ENCODE data around the gene CHRNA1.

The CHRNA1 gene

GRCh38 chr2:174726212-174726611, 38.1 kb downstream of the CHRNA1 start:
- H3K4me3 ChIP-seq (replicated peaks; ENCODE audit: low read depth, low read length), result no peak overlapping the region
- TF ChIP-seq CTCF (IDR thresholded peaks at IDR 0.05; ENCODE audit: low read length, missing control alignments), result no peak
- no peak for DNase-seq (ENCODE audit: low read depth)

DNA sequence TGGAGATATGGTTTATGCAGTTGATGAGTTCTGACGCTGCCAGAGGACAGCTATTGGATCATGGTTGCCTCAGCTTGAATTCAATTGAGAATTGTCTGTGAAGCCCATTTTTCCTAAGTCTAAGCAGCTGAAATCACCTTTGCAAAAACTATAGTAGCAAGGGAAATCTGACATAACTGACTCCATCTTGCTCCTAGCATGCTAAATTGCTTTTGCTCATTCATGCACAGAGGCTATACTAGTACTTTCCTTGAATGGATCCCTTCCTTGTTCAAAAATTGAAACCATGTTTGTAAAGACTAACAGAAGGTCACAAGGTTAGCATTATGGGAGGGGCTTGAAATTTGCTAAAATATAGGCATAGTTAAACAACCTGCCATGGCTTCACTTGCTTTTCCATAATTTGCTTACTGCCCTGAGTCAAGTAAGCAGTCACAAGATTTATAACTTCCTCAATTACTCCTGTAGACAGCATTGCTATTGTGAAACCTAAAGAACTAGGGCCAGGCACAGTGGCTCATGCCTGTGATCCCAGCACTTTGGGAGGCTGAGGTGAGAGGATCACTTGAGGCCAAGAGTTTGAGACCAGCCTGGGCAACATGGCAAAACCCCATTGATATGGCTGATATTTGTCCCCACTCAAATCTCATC, 41.2 kb downstream of the CHRNA1 start:
- no peak overlapping the region for H3K4me3 ChIP-seq (replicated peaks; ENCODE audit: low read depth, low read length)
- no peak for TF ChIP-seq CTCF (IDR thresholded peaks at IDR 0.05; ENCODE audit: low read length, missing control alignments)

GRCh38 chr2:174719016-174719415, 45.3 kb downstream of the CHRNA1 start:
- DNase-seq (ENCODE audit: low read depth), result no peak
- no peak for TF ChIP-seq CTCF (IDR thresholded peaks at IDR 0.05; ENCODE audit: low read length, missing control alignments)
- H3K4me3 ChIP-seq (replicated peaks; ENCODE audit: low read depth, low read length), result no peak overlapping the region

More for the DNA sequence above, 41.2 kb downstream of the CHRNA1 start:
- no peak for DNase-seq (ENCODE audit: low read depth)

DNA sequence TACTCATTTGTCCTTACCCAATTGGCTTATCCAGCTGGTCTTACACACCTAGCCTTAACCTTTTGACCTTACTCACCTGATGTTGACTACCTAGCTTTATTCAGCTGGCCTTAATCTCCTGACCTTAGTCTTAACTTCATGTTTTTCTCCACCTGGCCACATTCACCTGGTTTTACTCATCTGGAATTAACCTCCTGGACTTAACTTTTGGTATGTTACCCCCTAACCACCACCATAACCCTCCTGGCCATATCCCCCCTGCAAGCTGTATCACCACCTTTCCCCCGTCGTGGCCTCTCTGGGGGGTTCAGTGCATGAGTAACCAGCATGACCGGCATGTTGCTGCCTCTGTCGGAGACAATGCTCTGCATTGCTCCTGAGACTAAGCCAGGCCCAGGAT, 45.7 kb downstream of the CHRNA1 start:
- TF ChIP-seq CTCF (IDR thresholded peaks at IDR 0.05; ENCODE audit: low read length, missing control alignments), result no peak
- no peak for DNase-seq (ENCODE audit: low read depth)
- no peak overlapping the region for H3K4me3 ChIP-seq (replicated peaks; ENCODE audit: low read depth, low read length)

GRCh38 chr2:174717916-174718315, 46.4 kb downstream of the CHRNA1 start:
- no peak for TF ChIP-seq CTCF (IDR thresholded peaks at IDR 0.05; ENCODE audit: low read length, missing control alignments)
- DNase-seq (ENCODE audit: low read depth), result no peak
- no peak overlapping the region for H3K4me3 ChIP-seq (replicated peaks; ENCODE audit: low read depth, low read length)

DNA sequence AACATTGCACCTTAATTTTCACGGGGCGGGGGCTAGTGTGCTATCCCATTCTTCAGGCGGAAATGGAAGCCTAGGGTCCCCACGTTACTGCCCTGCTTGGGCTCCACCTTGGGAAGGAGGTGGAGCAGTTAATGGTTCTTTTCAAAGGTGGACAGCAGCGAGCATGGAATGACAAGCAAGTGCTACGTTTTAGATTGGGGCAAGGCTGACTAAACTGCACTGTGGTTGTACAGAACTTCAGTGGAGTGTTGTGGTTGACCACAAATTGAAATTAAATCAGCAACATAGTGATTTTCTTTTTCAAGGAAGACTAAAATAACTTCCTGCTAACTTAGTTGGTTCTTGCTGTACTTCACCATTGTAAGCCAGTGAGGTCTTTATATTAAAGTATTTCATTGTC, 47.0 kb downstream of the CHRNA1 start:
- no peak for TF ChIP-seq CTCF (IDR thresholded peaks at IDR 0.05; ENCODE audit: low read length, missing control alignments)
- no peak for DNase-seq (ENCODE audit: low read depth)
- H3K4me3 ChIP-seq (replicated peaks; ENCODE audit: low read depth, low read length), result no peak overlapping the region

DNA sequence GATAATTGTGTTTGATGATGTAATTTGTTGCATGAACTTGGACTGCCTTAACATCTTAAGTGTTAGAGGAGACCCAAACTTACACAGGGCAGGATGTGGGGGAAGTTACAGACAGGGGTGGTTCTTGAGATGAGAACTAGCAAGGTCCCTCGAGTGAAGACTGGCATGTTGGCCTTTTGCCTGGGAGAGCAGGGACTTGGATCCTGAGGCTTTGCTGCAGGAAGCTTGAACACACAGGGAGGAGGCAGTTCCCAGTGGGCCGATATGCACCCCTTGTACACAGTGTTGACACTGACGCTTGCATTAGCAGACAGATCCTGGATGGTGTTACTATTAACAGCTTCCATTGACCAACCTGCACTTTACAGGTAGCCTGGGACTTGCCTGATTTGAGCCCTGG, 47.5 kb downstream of the CHRNA1 start:
- H3K4me3 ChIP-seq (replicated peaks; ENCODE audit: low read depth, low read length), result no peak overlapping the region
- no peak for DNase-seq (ENCODE audit: low read depth)

More for the DNA sequence above, 47.5 kb downstream of the CHRNA1 start:
- no peak for TF ChIP-seq CTCF (IDR thresholded peaks at IDR 0.05; ENCODE audit: low read length, missing control alignments)

Data from fibroblast of pulmonary artery (primary cell).